K562 (cell line): ENCODE measurements around the gene PHLDB3. TPM values are rescaled to one million over a fixed set of nuclear protein-coding genes. Genes with fewer than 3 reads are reported as not detected.

Experiments used
- ESRRA ChIP-seq: fragments of 450-650 bp; IDR thresholded peaks from 2 replicates; pipeline ENCODE4 v1.6.1; 2014; ENCODE audit warnings: low read depth, mild to moderate bottlenecking, moderate library complexity, borderline replicate concordance
- PKNOX1 ChIP-seq: fragments of 450-650 bp; IDR thresholded peaks from 2 replicates; pipeline ENCODE4 v1.6.1; 2016
- ZNF23 ChIP-seq: fragments of 250-450 bp; sonication (Bioruptor Pico); IDR thresholded peaks from 2 replicates; pipeline ENCODE4 v1.4.0; 2020; ENCODE audit warnings: mild to moderate bottlenecking
- ZNF398 ChIP-seq: fragments of 250-450 bp; sonication (Bioruptor Pico); IDR thresholded peaks from 2 replicates; pipeline ENCODE4 v1.8.0; 2021; ENCODE audit warnings: moderate library complexity, mild to moderate bottlenecking, inconsistent platforms
- ZNF76 ChIP-seq: fragments of 250-450 bp; sonication (Bioruptor Pico); IDR thresholded peaks from 2 replicates; pipeline ENCODE4 v1.4.0; 2020; ENCODE audit warnings: mild to moderate bottlenecking, moderate library complexity, borderline replicate concordance
- polyA plus RNA-seq, 8 experiments: library from polyadenylated mRNA; depleted of rRNA in 4 of 8; stranded (reverse) in 5 of 8; unstranded in 3 of 8; fragments of >200 nt; fragmentation: Nextera tagmentation in 2 of 8; fragmentation: Illumina TruSeq in 1 of 8; extraction: Ambion mirVana in 2 of 8; extraction: Trizol in 1 of 8; gene quantifications; 2 replicates each; pipeline versions ENCODE4 v1.2.1 to v1.2.3, GENCODE V29; 2011 to 2014; ENCODE audit warnings: inconsistent platforms in 1 of 8, missing spikeins in 1 of 8
- total RNA-seq, 7 experiments: library from RNA; depleted of rRNA in 6 of 7; stranded (reverse); fragments of >200 nt in 6 of 7; fragmentation: Illumina TruSeq in 2 of 7; extraction: Trizol in 2 of 7; gene quantifications; 2 replicates each; pipeline versions ENCODE4 v1.2.1 to v1.2.3, GENCODE V29; 2011 to 2021; ENCODE audit warnings: low replicate concordance in 1 of 7
- TF ChIP-seq, protein P1 (sequence below): fragments of 200-600 bp; sonication (generic); IDR thresholded peaks from one replicate; pipeline ENCODE4 v1.6.1; 2012; ENCODE audit warnings: mild to moderate bottlenecking, low read depth, low read length, inconsistent platforms
- TF ChIP-seq, protein P2 (sequence below): fragments of 250-450 bp; sonication (Bioruptor Pico); IDR thresholded peaks from 2 replicates; pipeline ENCODE4 v1.8.0; 2022; ENCODE audit warnings: inconsistent platforms, mild to moderate bottlenecking, moderate library complexity, borderline replicate concordance

The PHLDB3 gene
- total and polyA plus RNA-seq, 9 of the 15 experiments (the other 6 are each of a cell fraction or from before 2014, with no cell fraction given) = 0.04 to 23.5 (median 3.9) TPM

DNA sequence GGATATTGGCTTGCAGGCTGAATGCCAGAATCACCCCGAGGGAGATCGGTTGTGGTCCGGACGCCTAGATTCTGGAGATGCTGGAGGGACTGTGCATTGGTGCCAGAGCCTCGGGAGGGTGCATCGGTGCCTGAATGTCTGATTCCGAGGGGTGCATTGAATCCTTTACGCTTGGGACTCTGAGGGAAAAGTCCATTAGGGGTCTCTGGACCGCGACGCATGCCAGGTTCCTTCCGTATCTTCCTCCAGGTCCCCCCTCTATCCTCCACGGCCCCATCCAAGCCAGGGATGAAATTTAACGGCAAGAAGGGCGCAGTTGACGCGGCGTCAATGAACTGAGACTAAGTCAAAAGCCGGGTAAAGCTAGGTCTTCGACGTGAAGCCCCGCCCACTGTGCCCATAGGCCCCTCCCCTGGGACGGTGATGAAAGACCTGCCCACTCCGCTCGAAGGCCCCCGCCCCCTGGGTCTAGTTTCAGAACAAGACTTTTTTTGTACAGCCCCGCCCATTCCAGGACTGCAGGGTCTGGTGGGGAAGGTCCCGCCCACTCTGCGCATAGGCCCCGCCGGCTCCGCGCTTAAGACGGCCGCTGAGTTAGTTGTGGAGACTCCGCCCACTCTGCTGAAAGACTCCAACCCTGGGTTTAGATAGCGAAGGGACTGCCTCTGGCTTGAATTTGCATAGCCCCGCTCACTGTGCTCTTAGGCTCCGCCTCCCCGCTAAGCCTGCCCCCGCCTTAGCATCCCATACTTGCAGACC is 29.2 kb upstream of the PHLDB3 start (continued):
- TF ChIP-seq, protein P1, sequence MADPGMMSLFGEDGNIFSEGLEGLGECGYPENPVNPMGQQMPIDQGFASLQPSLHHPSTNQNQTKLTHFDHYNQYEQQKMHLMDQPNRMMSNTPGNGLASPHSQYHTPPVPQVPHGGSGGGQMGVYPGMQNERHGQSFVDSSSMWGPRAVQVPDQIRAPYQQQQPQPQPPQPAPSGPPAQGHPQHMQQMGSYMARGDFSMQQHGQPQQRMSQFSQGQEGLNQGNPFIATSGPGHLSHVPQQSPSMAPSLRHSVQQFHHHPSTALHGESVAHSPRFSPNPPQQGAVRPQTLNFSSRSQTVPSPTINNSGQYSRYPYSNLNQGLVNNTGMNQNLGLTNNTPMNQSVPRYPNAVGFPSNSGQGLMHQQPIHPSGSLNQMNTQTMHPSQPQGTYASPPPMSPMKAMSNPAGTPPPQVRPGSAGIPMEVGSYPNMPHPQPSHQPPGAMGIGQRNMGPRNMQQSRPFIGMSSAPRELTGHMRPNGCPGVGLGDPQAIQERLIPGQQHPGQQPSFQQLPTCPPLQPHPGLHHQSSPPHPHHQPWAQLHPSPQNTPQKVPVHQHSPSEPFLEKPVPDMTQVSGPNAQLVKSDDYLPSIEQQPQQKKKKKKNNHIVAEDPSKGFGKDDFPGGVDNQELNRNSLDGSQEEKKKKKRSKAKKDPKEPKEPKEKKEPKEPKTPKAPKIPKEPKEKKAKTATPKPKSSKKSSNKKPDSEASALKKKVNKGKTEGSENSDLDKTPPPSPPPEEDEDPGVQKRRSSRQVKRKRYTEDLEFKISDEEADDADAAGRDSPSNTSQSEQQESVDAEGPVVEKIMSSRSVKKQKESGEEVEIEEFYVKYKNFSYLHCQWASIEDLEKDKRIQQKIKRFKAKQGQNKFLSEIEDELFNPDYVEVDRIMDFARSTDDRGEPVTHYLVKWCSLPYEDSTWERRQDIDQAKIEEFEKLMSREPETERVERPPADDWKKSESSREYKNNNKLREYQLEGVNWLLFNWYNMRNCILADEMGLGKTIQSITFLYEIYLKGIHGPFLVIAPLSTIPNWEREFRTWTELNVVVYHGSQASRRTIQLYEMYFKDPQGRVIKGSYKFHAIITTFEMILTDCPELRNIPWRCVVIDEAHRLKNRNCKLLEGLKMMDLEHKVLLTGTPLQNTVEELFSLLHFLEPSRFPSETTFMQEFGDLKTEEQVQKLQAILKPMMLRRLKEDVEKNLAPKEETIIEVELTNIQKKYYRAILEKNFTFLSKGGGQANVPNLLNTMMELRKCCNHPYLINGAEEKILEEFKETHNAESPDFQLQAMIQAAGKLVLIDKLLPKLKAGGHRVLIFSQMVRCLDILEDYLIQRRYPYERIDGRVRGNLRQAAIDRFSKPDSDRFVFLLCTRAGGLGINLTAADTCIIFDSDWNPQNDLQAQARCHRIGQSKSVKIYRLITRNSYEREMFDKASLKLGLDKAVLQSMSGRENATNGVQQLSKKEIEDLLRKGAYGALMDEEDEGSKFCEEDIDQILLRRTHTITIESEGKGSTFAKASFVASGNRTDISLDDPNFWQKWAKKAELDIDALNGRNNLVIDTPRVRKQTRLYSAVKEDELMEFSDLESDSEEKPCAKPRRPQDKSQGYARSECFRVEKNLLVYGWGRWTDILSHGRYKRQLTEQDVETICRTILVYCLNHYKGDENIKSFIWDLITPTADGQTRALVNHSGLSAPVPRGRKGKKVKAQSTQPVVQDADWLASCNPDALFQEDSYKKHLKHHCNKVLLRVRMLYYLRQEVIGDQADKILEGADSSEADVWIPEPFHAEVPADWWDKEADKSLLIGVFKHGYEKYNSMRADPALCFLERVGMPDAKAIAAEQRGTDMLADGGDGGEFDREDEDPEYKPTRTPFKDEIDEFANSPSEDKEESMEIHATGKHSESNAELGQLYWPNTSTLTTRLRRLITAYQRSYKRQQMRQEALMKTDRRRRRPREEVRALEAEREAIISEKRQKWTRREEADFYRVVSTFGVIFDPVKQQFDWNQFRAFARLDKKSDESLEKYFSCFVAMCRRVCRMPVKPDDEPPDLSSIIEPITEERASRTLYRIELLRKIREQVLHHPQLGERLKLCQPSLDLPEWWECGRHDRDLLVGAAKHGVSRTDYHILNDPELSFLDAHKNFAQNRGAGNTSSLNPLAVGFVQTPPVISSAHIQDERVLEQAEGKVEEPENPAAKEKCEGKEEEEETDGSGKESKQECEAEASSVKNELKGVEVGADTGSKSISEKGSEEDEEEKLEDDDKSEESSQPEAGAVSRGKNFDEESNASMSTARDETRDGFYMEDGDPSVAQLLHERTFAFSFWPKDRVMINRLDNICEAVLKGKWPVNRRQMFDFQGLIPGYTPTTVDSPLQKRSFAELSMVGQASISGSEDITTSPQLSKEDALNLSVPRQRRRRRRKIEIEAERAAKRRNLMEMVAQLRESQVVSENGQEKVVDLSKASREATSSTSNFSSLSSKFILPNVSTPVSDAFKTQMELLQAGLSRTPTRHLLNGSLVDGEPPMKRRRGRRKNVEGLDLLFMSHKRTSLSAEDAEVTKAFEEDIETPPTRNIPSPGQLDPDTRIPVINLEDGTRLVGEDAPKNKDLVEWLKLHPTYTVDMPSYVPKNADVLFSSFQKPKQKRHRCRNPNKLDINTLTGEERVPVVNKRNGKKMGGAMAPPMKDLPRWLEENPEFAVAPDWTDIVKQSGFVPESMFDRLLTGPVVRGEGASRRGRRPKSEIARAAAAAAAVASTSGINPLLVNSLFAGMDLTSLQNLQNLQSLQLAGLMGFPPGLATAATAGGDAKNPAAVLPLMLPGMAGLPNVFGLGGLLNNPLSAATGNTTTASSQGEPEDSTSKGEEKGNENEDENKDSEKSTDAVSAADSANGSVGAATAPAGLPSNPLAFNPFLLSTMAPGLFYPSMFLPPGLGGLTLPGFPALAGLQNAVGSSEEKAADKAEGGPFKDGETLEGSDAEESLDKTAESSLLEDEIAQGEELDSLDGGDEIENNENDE = no peak
- no peak for TF ChIP-seq ZNF23
- TF ChIP-seq, protein P2, sequence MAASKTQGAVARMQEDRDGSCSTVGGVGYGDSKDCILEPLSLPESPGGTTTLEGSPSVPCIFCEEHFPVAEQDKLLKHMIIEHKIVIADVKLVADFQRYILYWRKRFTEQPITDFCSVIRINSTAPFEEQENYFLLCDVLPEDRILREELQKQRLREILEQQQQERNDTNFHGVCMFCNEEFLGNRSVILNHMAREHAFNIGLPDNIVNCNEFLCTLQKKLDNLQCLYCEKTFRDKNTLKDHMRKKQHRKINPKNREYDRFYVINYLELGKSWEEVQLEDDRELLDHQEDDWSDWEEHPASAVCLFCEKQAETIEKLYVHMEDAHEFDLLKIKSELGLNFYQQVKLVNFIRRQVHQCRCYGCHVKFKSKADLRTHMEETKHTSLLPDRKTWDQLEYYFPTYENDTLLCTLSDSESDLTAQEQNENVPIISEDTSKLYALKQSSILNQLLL (CRISPR knock-in tag) = no peak
- peak; percentile 71 for TF ChIP-seq PKNOX1
- no peak for TF ChIP-seq ZNF398
- TF ChIP-seq ESRRA = no peak
- TF ChIP-seq ZNF76 = no peak
